ENCODE results near the gene FXYD2.

FXYD2 gene

DNA sequence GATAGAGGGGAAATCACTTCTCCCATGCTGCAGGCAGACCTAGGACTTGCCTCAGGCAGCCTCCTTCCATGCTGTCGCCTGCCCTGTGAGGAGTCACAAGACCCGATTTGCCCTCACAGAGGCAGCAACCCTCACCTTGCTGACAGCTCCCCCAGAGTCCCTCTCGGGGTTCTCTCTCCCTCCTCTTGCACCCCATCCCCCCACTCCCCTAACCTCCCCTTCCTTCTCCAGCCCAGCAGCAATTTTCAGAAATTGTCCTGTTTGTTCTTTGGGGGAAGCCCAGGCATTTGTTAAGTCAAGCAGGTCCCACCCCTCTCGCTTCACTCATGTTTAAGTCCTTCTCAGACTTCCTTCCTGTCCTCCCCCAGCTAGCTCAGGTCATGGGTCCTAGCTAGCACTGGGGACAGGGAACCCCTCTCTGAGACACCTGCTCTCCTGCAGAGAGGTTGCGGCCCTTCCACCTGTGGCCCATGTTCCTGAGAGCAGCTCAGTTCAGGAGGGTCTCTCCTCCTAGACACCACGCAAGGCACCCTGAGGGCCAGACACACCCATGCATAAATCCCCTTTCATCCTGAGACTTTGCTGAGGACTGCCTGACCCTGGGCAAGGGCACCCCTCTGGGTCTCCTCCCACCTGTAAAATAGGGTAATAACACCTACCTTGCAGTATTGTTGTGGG lies 6.3 kb upstream of the FXYD2 start:
- DNase-seq (ENCODE audit: low read depth), result no peak
- no peak for TF ChIP-seq CTCF (IDR thresholded peaks at IDR 0.05; ENCODE audit: control insufficient read depth, extremely low read depth, insufficient read depth)
- no peak overlapping the region for H3K4me3 ChIP-seq (ENCODE audit: low read depth, low read length)

- H3K4me3 ChIP-seq (ENCODE audit: low read depth, low read length), result no peak overlapping the region
- DNase-seq (ENCODE audit: low read depth), result no peak
- no peak for TF ChIP-seq CTCF (IDR thresholded peaks at IDR 0.05; ENCODE audit: control insufficient read depth, extremely low read depth, insufficient read depth)
These were observed 5.5 kb upstream of the FXYD2 start for GRCh38 chr11:117830072-117830471.

DNA sequence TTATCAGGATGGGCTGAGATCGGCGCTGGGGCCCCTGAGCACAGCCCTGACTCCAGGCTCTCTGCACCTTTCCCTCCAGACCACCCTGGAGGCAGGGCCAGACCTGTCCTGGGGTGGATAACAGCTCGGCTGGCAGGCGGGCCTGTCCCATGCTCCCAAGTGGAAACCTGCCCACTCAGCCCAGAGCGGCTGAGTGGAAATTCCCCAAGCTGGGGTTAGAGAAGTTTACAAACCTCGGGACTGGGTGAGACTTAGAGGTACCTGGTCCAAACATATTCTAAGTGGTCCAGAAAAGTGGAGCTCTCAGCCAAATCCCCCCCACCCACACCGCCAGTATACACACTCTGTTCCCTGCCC lies 4.8 kb upstream of the FXYD2 start:
- no peak overlapping the region for H3K4me3 ChIP-seq (ENCODE audit: low read depth, low read length)
- TF ChIP-seq CTCF (IDR thresholded peaks at IDR 0.05; ENCODE audit: control insufficient read depth, extremely low read depth, insufficient read depth), result no peak

GRCh38 chr11:117828611-117829368 lies 4.2 kb upstream of the FXYD2 start:
- TF ChIP-seq CTCF (IDR thresholded peaks at IDR 0.05; ENCODE audit: control insufficient read depth, extremely low read depth, insufficient read depth), result no peak
- no peak for DNase-seq (ENCODE audit: low read depth)
- no peak overlapping the region for H3K4me3 ChIP-seq (ENCODE audit: low read depth, low read length)

More for the DNA sequence above, 4.8 kb upstream of the FXYD2 start:
- no peak for DNase-seq (ENCODE audit: low read depth)

DNA sequence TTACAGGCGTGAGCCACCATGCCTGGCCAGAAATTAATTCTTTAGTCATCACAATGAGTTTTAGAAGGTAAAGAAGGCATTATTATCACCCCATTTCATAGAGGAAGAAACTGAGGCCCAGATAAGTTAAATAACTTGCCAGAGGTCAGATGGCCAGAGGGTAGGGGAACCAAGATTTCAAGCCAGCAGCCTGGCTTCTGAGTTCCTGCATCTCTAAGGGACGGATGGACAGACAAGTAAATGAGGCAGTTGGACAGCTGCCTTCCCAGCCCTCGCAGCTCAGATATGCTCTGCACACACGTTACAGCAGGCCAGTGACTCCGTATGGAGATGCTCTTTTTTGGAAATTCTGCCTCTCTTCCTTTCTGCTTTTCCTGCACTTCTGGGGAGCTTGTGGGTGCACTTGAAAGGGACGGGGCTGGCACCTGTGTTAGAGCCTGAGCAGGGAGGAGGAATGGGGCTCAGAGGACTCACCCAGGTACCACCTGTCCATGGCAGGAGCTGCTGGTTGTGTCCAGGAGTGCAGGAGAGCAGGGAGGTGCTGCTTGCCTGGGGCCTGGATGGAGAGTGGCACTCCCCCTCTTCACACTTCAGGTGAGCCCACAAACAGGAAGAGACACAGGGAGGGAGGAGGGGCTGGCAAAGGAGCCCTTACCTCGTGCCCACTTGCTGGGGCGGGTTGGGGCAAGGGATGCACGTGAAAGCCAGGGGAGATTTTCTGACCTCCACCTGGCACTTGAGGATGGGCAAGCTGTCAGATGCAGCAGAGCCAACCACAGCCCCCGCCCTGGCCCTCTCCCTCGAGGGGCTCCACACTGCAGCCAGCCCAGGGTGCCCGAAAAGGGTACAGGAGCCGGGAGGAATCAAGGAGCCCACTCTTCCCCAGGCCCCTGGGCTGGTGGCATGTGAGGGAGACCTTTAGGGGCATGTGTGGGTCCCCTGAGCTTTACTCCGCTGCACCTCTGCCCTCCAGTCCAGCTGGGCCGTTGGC lies 3.3 kb upstream of the FXYD2 start:
- DNase-seq (ENCODE audit: low read depth), result no peak
- no peak for TF ChIP-seq CTCF (IDR thresholded peaks at IDR 0.05; ENCODE audit: control insufficient read depth, extremely low read depth, insufficient read depth)

GRCh38 chr11:117826832-117827231 lies 2.3 kb upstream of the FXYD2 start:
- DNase-seq (ENCODE audit: low read depth), result no peak
- TF ChIP-seq CTCF (IDR thresholded peaks at IDR 0.05; ENCODE audit: control insufficient read depth, extremely low read depth, insufficient read depth), result no peak
- H3K4me3 ChIP-seq (ENCODE audit: low read depth, low read length), result no peak overlapping the region

More for the DNA sequence above, 3.3 kb upstream of the FXYD2 start:
- no peak overlapping the region for H3K4me3 ChIP-seq (ENCODE audit: low read depth, low read length)
